NCI-H2227 treated with DMSO at 0.1 percent for 48 hours (cell line): ENCODE measurements around the gene COX7B.
A peak's percentile ranks its signal among the peaks of the same experiment; 100 is the strongest.
"Not testable (repeated sequence)": the region's sequence is repeated elsewhere in the genome, so short reads cannot be mapped to it uniquely, and the experiment has no call there.

Experiments
- DNase-seq: peaks from one replicate; lab custom pipeline; 2025; lab: John Stamatoyannopoulos, UW

The COX7B gene, protein sequence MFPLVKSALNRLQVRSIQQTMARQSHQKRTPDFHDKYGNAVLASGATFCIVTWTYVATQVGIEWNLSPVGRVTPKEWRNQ

DNA sequence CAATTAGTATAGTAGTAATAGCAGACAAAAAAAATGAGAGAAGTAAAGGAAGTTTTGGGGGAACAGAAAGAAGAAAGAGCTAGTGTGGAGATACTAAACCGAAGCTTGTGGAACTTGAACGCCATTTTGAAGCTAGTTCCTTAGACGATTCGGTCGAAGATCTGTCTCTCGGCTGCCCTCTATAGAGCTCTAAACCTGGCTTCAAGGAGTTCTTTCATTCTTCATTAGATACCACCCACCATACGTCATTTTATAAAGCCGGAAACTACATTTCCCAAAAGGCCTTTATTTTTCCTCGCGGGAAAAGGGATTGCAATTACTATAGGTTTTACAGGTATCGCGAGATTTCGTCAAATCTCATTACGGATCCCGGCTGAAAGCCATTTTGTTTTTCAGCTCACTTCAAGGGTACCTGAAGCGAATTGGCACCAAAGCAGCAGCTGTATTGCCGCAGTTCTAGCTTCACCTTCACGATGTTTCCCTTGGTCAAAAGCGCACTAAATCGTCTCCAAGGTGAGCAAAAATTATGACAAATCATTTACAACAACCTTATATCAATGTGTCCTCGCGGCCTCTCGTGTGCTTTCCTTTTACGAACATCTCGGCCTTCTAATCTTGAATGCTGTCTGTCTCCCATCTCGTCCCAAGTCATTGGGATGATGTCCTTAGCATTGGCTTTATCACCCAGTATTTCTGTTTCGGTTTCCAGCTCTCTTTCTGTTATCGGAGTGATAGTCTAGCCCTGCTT lies at the start of gene COX7B:
TSS of gene COX7B (plus strand) at position 388 of the 748 bp plus-strand sequence. CDS start at position 474, 86 bp downstream.
- peak; percentile 99 for DNase-seq

DNA sequence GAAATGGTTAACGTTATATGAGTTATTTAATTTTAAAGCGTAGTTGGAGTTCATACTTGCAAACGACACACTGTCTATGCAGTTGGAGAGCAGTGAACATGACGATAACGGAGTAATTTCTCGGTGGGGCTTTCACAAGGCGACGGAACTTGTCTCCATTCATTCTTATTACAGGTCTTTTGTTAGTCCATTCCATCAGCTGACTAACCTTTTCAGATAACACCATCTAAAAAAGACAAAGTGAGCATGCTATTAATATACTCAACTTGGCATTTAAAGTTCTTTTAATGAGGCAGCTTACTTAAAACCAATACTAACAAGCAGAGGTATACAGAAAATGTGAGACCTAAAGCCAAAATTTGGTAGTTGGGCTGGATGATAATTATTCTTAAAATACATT lies 23.9 kb upstream of the COX7B start:
- no peak for DNase-seq

DNA sequence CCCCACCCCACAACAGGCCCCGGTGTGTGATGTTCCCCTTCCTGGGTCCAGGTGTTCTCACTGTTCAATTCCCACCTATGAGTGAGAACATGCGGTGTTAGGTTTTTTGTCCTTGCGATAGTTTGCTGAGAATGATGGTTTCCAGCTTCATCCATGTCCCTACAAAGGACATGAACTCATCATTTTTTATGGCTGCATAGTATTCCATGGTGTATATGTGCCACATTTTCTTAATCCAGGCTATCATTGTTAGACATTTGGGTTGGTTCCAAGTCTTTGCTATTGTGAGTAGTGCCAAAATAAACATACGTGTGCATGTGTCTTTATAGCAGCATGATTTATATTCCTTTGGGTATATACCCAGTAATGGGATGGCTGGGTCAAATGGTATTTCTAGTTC lies 17.9 kb upstream of the COX7B start:
- not testable (repeated sequence) for DNase-seq

DNA sequence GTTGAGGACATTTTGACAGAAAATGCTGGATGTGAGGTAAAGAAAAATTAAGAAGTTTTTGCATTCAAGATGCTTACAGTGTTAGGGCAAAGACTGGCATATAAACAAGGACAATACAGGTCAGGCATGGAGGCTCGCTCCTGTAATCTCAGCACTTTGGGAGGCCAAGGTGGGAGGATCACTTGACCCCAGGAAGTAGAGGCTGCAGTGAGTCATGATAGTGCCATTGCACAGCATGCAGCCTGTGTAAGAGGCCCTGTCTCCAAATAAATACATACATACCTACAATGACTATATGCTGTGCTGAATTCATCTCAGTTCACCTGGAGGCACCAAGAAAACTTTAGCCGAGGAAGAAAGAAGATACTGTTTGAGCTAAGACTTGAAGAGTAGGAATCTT lies 6.4 kb upstream of the COX7B start:
- no peak for DNase-seq

DNA sequence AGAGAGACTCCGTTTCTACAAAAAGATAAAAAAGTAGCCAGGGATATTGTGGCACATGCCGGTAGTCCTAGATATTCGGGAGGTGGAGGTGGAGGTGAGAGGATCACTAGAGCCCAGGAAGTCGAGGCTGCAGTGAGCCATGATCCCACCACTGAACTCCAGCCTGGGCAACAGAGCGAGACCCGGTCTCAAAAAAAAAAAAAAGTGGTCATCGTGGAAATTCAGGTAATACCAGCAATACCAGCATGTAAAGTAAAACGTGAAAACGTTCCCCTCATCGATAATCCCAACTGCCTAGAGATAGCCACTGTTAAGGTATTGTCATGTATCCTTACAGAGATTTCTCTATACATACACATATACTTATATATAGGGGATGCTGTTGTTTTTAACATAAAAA lies 5.6 kb upstream of the COX7B start:
- DNase-seq, result no peak

DNA sequence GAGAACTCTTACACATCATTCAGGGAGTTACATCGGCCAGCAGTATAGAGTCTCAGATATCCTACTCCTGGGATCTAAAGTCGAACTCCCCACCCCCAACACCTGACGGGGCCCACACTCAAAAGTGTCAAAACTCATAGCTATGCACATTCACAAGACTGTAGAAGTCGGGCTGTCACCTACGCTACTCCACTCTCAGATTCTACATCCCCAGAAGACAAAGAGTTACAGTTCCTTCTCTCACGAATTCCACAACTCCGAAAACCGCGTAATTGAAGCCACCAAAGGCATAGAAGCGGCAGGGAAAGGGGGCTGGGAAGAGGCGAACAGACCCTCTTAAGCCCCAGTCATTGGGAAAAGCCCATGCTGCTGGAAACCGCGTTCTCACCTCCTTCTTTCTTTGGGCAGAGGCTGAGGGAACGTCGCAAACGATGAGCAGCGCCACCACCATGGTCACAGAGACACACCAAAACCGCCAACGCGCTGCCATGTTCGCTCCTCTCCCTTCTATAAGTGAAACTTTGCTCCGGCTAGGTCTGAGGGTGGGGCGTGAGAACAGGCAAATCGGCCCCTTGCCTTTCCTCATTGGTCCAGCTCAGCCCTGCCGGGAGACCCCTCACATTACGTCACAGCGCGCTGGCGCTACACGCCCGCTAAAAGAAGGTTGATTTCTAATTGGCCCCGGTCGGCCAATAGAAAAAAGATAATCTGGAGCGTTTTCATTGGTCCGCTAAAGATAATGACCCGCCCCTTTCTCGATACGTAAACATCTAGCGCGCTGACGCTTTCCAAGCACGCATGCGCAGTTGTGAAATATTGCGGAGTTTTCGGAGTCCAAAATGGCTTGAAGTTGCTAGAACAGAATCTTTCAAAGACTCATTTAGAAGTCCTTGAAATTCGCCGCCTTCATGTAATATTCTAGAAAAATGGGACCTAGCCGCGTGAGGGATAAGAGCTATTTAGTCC lies 4.1 kb upstream of the COX7B start, which contains the start of gene MAGT1:
TSS of gene MAGT1 (minus strand) at position 515 of the 966 bp plus-strand sequence. CDS start at position 490, 25 bp downstream.
- DNase-seq, result peak; percentile 99

DNA sequence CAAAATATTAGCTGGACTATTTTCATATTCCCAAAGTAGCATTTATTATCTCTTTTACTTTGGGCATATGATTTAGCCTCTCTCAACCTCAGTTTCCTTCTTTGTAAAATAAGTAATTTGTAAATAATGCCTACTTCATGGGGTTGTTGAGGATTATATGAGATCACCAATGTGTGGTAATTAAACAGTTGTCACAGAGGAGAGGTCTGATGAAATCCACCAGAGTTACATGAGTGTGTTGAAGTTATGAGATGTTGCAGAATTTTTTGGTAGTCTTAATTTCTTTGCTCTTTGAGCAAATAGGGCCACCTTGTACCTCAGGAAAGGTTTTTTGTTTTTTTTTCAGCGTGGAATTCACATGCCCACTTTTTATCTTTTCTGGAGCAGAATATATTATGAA lies 1.4 kb downstream of the COX7B start:
- no peak for DNase-seq

DNA sequence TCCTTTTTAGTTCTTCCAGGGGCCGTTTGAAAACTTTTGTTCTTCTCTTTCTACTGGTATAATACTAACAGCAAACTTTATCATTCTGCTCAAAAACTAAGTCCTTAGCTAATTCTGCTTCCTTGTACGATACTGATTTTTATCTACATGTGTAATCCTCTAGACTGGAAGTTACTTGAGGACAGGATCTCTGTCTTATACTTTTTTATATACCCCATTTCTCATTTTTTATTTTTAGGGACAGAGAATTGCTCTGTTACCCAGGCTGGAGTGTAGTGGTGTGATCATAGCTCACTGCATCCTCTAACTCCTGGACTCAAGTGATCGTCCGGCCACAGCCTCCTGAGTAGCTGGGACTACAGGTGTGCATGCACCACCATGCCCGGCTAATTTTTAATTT lies 2.2 kb downstream of the COX7B start:
- DNase-seq, result no peak

DNA sequence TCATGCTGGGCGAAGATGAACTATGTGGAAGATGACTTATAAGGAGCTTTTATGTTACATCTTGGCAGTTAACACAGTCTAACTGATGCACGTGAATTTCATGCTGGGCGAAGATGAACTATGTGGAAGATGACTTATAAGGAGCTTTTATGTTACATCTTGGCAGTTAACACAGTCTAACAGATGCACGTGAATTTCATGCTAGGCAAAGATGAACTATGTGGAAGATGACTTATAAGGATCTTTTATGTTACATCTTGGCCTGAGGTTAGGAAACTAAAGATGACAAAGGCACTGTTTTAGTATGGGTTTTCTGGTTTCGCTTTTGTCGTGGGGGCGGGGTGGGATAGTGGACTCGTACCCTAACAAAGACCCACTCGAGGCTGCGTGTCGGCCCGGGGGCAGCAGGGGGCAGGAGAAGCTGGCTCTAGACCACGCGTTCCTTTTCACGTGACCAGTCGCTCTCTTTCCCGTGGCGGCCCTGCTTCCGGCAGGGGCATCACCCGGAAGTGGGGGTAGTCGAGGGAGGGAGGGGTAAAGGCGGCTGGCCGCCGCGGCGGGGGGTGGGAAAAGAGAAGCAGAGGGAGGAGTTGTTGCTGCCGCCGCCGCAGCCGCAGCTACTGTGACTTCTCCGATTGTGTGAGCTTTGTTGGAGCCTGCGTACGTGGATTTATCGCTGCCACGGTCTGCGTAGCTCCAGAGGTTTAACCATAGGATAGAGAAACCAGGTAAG lies 11.0 kb downstream of the COX7B start, which contains the start of gene ATP7A:
TSS of gene ATP7A (plus strand) at position 586 of the 733 bp plus-strand sequence. CDS start 60,949 bp downstream, outside the sequence.
- peak; percentile 91 for DNase-seq

DNA sequence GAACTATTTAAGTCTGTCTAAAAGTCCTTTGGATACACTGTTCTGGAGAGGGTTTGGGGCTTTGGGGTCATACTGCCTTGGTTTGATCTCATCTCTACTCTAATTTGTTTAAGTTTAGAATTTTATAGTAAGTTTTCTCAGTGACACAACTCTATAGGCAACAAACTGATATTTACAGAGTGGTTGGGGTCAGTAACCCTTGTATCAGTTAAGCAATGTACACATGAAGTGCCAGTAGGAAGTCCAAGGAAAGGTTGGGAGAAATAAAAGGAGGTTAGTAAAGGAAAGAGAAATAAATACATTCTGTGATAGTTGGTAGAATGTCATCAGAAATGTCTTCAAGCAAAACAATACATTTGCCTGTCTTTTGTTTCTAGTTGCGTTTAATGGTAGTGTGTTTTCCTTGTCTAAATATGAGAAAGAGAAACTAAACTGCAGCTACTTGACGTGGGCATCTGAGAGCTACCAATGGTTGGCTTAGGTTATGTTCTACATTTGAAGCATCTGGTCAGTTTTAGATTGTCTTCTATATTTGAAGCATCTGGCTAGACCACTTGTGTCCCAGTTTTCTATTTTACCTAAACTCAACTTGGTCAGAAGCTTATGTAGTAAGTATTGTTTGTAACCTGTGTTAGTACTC lies 18.1 kb downstream of the COX7B start:
- DNase-seq, result no peak

DNA sequence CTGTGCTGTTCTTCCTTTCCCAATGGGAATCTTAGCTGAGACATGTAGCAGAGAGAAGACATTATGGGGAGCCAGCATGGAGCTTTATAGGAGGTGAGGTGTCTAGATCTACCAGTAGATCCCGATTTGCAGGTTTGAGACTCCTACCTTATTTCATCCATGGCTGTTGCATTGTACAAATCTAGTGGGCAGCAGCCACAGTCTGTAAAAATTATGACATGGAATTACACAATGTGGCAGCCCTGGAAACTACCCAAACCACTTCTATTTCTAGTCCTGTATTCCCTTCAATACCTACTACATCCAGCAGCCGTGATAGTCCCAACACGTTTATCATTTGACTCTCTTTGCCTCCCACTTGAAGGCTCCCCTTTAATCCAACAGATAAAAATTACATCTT lies 19.3 kb downstream of the COX7B start:
- no peak for DNase-seq

DNA sequence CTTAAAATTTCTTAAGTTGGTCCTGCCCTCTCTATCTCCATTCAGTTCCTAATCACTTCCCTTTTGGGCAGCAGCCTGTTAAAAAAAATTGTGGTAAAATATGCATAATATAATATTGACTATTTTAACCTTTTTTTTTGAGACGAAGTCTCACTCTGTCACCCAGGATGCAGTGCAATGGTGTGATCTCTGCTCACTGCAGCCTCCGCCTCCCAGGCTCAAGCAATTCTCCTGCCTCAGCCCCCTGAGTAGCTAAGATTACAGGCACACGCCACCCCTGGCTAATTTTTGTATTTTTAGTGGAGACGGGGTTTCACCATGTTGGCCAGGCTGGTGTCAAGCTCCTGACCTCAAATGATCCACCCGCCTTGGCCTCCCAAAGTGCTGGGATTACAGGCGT lies 20.1 kb downstream of the COX7B start:
- not testable (repeated sequence) for DNase-seq

DNA sequence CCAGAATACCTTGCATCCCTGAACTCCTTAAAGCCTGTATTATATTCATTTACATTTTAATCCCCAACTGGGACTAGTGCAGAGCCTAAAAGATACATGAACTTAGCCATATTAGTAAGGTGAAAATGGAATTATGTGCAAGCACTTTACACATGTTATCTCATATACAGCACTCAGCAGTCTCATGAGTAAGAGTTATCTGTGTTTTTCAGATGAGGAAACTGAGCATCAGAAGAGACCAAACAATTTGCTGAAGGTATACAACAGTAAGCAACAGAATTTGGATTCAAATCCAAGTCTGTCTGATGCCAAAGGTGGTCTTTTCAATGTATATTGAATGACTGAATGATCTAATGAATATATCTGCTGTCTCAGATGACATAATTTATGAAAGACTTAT lies 23.5 kb downstream of the COX7B start:
- no peak for DNase-seq

DNA sequence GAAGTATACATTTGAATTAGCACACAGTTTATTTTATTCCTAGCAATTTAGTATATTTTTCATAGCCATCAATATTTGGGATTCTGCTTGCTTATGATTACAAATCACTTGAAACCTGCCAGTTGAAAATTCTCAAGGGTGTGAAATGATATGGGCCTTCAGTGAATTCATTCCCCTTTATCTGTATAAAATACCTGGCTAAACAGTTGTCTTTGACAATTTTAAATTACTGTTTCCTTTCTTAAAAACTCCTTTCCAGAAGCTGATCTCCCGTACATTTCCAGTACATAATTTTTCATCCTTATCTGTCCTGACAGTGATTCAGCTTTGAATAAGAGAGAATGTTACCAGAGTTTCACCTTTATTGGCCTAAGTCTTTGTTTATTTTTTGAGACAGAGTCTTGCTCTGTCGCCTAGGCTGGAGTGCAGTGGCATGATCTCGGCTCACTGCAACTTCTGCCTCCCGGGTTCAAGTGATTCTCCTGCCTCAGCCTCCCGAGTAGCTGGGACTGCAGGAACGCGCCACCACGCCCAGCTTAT lies 25.1 kb downstream of the COX7B start:
- no peak for DNase-seq

DNA sequence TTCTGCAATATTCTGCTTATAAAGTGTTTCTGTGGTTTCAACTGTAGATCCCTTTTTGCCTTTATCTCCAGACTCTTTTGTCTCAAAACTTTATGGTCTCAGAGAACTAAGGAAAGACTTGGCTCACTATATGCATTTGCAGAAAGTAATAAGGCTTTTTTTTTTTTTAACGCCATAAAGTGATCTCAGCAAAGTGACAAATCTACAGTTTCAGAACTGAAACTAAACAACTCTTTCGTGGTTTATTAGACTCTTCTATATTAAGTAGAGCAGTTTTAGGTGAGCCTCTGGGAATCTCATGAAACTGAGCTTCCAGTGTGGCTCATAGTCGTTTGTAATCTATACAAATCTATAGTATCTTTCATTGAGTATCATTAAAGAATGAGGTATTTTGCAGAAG lies 26.5 kb downstream of the COX7B start:
- no peak for DNase-seq

DNA sequence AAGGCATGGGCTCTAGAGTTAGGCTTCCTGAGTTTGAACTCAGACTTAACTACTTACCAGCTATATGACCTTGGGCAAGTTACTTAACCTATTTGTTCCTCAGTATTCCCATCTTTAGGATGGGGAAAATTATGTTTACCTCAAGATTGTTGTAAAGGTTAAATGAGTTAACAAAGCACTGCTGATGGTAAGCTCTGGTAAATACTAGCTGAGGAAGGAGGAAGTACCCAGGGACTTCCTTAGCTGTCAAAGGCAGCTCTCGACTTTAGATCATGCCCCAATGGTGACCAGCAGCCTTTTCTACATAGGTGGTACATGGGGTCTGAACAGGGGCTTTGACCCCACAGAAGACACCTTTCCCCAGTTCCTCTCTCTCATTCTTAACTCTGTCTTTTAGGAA lies 31.3 kb downstream of the COX7B start:
- DNase-seq, result no peak

DNA sequence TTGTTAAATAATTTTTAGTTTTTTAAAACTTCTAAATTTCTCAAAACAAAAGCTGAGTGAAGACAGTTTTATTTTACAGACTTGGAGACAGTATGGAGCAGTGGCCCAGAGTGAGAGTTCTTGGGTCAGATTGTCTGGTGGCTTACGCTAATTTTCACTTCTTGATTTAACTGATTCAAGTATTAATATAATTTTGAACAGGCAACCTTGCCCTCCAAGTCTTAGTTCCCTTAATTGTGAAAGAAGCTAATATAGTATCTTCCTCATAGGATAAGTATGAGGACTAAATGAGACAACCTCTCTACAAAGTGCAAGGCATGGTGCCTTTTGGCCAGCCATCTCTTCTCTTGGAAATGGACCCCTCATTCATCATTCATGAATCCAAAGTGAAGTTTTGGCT lies 36.6 kb downstream of the COX7B start:
- no peak for DNase-seq

DNA sequence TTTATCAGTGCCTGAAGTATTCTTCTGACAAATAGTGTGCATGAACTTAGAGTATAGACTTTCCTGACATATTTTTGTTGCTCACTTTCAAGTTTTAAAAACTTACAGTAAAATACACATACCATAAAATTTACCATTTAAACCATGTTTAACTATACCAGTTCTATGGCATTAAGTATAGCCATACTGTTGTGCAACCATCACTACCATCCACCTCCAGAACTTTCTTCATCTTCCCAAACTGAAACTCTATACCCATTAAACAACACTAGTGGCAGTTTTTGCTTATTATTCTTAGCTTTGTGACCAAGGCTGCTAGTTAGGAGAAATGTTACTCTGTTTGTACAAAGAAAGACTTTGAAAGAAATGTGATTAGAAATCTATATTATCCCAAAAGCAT lies 37.0 kb downstream of the COX7B start:
- no peak for DNase-seq

DNA sequence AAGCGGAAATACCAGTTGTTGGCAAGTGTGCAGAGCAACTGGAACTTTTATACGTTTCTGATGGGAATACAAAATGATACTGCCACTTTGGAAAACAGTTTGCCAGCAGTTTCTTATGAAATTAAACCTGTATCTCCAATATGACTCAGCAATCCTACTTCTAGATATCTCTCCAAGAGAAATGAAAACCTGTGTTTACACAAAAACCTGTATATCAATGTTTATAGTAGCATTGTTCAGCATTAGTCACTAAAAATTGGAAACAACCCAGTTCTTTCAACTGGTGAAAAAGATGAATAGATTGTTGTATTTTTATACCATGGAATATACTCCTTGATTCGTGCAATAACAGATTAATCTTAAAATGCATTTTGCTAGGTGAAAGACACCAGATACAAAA lies 38.0 kb downstream of the COX7B start:
- DNase-seq, result no peak

DNA sequence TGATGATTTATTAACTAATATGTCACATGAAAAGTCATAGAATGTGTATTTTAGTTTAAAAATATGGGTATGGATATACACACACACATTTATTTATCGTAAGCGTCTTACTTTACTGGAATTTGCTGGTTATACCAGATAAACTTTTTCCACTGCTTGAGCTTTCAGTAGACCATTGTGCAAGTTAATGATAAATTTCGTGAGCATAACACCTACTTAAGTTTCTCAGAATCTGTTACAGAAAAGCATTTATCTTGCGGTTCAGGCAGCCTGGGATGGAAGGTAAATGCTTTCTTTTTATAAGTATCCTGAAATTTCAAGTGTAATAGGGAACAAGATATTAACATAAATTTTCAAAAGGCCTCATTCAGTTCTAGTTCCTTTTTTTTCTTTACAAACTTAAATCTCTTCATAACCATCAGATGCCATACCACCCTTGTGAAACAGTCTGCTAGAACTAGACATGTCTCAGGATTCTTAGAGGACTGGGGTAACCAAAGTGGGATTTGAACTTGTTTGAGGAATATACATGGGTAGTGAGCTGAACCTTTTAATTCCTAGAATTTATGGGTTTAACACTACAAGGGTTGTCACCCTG lies 38.9 kb downstream of the COX7B start:
- DNase-seq, result no peak

DNA sequence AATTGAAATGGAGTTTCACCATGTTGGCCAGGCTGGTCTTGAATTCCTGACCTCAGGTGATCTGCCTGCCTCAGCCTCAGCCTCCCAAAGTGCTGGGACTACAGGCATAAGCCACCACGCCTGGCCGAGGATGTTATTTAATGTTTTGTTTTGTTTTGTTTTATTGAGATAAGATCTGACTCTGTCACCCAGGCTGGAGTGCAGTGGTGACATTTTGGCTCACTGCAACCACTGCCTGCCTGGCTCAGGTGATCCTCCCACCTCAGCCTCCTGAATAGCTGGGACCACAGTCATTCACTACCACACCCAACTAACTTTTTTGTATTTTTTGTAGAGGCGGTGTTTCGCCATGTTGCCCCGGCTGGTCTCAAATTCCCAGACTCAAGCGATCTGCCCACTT lies 45.8 kb downstream of the COX7B start:
- not testable (repeated sequence) for DNase-seq
